Measurements from ENCODE around the gene CABS1. TPM values are rescaled to one million over a fixed set of nuclear protein-coding genes. Genes with fewer than 3 reads are reported as not detected.

The CABS1 gene
- total RNA-seq, 1 donor = not detected

- H3K9me3 ChIP-seq (ENCODE audit: low read depth, low read length) = no peaks in the 10 kb centered on the region
- no peak for DNase-seq (ENCODE audit: insufficient read length, low spot score, missing footprints)
- TF ChIP-seq CTCF (IDR thresholded peaks at IDR 0.05; ENCODE audit: extremely low read depth, low read depth, low read length) = no peak
- no peak within 1 kb of the TSS for H3K27ac ChIP-seq (ENCODE audit: low read depth, low read length)
- no peaks in the 10 kb centered on the region for H3K79me2 ChIP-seq (ENCODE audit: insufficient read depth, low read length)
- H3K4me1 ChIP-seq (ENCODE audit: insufficient read depth, low read length) = no peaks in the 10 kb centered on the region
- H3K4me3 ChIP-seq (ENCODE audit: insufficient read depth, low read length) = no peak within 1 kb of the TSS
- H3K36me3 ChIP-seq (ENCODE audit: insufficient read depth, low read length) = no peaks in the 10 kb centered on the region
- H4K20me1 ChIP-seq (ENCODE audit: insufficient read depth, low read length) = no peaks in the 10 kb centered on the region
- H3K27me3 ChIP-seq (ENCODE audit: insufficient read depth, low read length) = no peaks in the 10 kb centered on the region
- H3K4me2 ChIP-seq (ENCODE audit: insufficient read depth, low read length) = no peak within 1 kb of the TSS
- no peak within 1 kb of the TSS for H2AFZ ChIP-seq (ENCODE audit: low read length)
Measured at GRCh38 chr4:70382691-70383181, 48.0 kb downstream of the CABS1 start, which contains the start of gene SMR3B. TSS of gene SMR3B (plus strand) at chr4:70383131. CDS start at chr4:70384511, 1,380 bp downstream.

Other genes with a start within 250 kb of the CABS1 start
- gene PRR27, start 180.7 kb upstream of the CABS1 start, total RNA-seq = not detected in 2 replicates
- gene ODAM, start 139.3 kb upstream of the CABS1 start, total RNA-seq = not detected in 2 replicates
- not detected in 2 replicates for gene FDCSP, start 108.9 kb upstream of the CABS1 start, total RNA-seq
- not detected in 2 replicates for gene CSN3, start 92.4 kb upstream of the CABS1 start, total RNA-seq
- gene SMR3A, start 25.8 kb downstream of the CABS1 start, total RNA-seq = not detected in 2 replicates
- gene SMR3B, start 48.1 kb downstream of the CABS1 start, total RNA-seq = not detected in 2 replicates
- gene OPRPN, start 63.0 kb downstream of the CABS1 start, total RNA-seq = not detected in 2 replicates
- not detected in 2 replicates for gene MUC7, start 137.2 kb downstream of the CABS1 start, total RNA-seq
- not detected in 2 replicates for gene AMTN, start 183.6 kb downstream of the CABS1 start, total RNA-seq